ENCODE results near the gene HLCS. TPM values are rescaled to one million over a fixed set of nuclear protein-coding genes. Genes with fewer than 3 reads are reported as not detected.

The HLCS gene
- total and polyA plus RNA-seq, 10 of the 15 experiments (the other 5 are each of a cell fraction or from before 2014, with no cell fraction given): 1.5 to 12.7 (median 9.6) TPM

- H2AFZ ChIP-seq (ENCODE audit: control insufficient read depth, low read depth, low read length): no peak overlapping the region
- no peaks in the 10 kb centered on the region for H4K20me1 ChIP-seq (ENCODE audit: control insufficient read depth, insufficient read depth)
- no peak overlapping the region for H3K9ac ChIP-seq (ENCODE audit: control insufficient read depth, insufficient read depth, low read length)
- H3K36me3 ChIP-seq (ENCODE audit: control insufficient read depth in 2 of 2, insufficient read depth in 2 of 2, low read length in 1 of 2): no peaks in the 10 kb centered on the region
- ATAC-seq: no peak
- no peak overlapping the region for H3K4me2 ChIP-seq (ENCODE audit: control insufficient read depth, insufficient read depth)
- ChIA-PET SMC1A (ENCODE audit: uncharacterized antibody, unreplicated experiment) (interaction anchor here (0.5 kb wide), 1 partner anchor 56 kb away, joined by 3 read pairs; no protein-coding TSS in a partner anchor), POLR2A (no interaction called here), CTCF (interaction anchor here (0.6 kb wide), 1 partner anchor 161 kb away, joined by 3 read pairs; no protein-coding TSS in a partner anchor), RAD21 (ENCODE audit: unreplicated experiment) (no interaction called here)
- H3K27ac ChIP-seq (ENCODE audit: control insufficient read depth, insufficient read depth): no peak overlapping the region
- no peaks in the 10 kb centered on the region for H3K27me3 ChIP-seq (replicated peaks in 1 of 2; ENCODE audit: control insufficient read depth in 2 of 2, insufficient read depth in 2 of 2, low read length in 1 of 2)
- in situ Hi-C loops (cut with MboI) (no loop called here), intact Hi-C loops (cut with micrococcal nuclease; ENCODE audit: unreplicated experiment) (no loop called here)
- no peaks in the 10 kb centered on the region for H3K9me3 ChIP-seq (replicated peaks; ENCODE audit: control insufficient read depth, insufficient read depth, low read length)
- WGBS (ENCODE audit: insufficient coverage, insufficient replicate concordance, low lambda C conversion rate, missing lambda C conversion rate): 58% methylated on average over 4 of the region's 4 CpGs
- BruUV-seq (replicated peaks): no TSS peak
- DNase-seq (ENCODE audit: low read depth, low spot score): no peak
- H3K4me1 ChIP-seq (ENCODE audit: control insufficient read depth, insufficient read depth, low read length): no peaks in the 10 kb centered on the region
- H3K79me2 ChIP-seq (ENCODE audit: control insufficient read depth, insufficient read depth, low read length): no peaks in the 10 kb centered on the region
- no peak overlapping the region for H3K4me3 ChIP-seq
- FAIRE-seq: no peak
- TF ChIP-seq HDGF (IDR thresholded peaks at IDR 0.05) (no peak), IKZF1 (conservative IDR thresholded peaks at IDR 0.05) (no peak), E2F4 (IDR thresholded peaks at IDR 0.05; ENCODE audit: low read depth, low read length) (no peak), ASH2L (IDR thresholded peaks at IDR 0.05; ENCODE audit: borderline replicate concordance, low read depth) (no peak), USF1 (IDR thresholded peaks at IDR 0.05; ENCODE audit: borderline replicate concordance, extremely low read length, insufficient read depth, low read depth, low read length) (no peak), ZBTB40 (IDR thresholded peaks at IDR 0.05; ENCODE audit: borderline replicate concordance) (no peak), RB1 (IDR thresholded peaks at IDR 0.05; ENCODE audit: borderline replicate concordance) (no peak), NFXL1 (IDR thresholded peaks at IDR 0.05; ENCODE audit: borderline replicate concordance) (no peak), MAX (IDR thresholded peaks at IDR 0.05; ENCODE audit: low read depth, low read length) (no peak), NBN (IDR thresholded peaks at IDR 0.05) (no peak), ZNF24 (IDR thresholded peaks at IDR 0.05) (no peak), HCFC1 (IDR thresholded peaks at IDR 0.05; ENCODE audit: low read length) (no peak), MLLT1 (IDR thresholded peaks at IDR 0.05) (no peak), IRF3 (IDR thresholded peaks at IDR 0.05) (no peak), BHLHE40 (IDR thresholded peaks at IDR 0.05; ENCODE audit: borderline replicate concordance in 1 of 2, low read depth in 2 of 2, low read length in 1 of 2) (no peak)
Measured at GRCh38 chr21:36828891-36829515, 137.5 kb downstream of the HLCS start.

All from GM12878 (cell line).